Stimulated activated naive CD8-positive, alpha-beta T cell treated with anti-CD3 and anti-CD28 coated beads, Interleukin-15, Interleukin-2, amounts not matched to agents 100 U/mL and 50 U/mL, for 24 hours (primary cell): ENCODE measurements around the gene E2F7.

Source experiments
- ATAC-seq: fragments of 150-1000 bp; cut with Tn5 transposase; one replicate; pipeline ENCODE4 v1.10.0; 2021
- DNase-seq: peaks from one replicate; pipeline ENCODE4 v3.0.0; 2021

The E2F7 gene

DNA sequence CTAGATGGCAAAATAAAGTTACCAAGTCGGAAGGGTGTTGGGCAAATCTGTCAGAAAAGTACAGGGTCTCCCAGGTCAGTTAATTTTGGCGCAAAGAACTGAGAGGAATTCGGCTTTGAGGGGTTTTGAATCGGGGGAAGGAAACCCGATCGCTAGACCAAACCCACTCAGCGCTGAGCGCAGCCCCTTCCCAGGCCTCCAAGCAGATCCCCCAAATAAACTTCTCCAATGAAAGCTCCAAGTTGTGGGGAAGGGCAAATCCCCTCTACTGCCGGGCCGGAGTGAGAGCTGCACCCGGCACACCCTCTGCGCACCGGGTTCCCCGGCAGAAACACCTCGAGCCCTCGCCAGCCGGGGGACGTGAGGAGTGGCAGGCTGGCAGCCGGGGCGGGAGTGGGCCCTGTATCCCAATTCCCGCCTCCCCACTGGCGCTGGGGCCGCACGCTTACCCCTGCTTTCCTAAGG is 441 bp downstream of the E2F7 start:
- DNase-seq, result peak; percentile 41
- ATAC-seq, result peak; percentile 33

GRCh38 chr12:77062846-77063461 is 2.4 kb downstream of the E2F7 start:
- DNase-seq, result no peak
- no peak for ATAC-seq

GRCh38 chr12:77062396-77062795 is 3.0 kb downstream of the E2F7 start:
- no peak for DNase-seq
- ATAC-seq, result no peak

GRCh38 chr12:77060883-77061240 is 4.5 kb downstream of the E2F7 start:
- ATAC-seq (no peak), DNase-seq (no peak)

GRCh38 chr12:77060136-77060882 is 5.1 kb downstream of the E2F7 start:
- no peak for DNase-seq
- ATAC-seq, result peak; percentile 4

DNA sequence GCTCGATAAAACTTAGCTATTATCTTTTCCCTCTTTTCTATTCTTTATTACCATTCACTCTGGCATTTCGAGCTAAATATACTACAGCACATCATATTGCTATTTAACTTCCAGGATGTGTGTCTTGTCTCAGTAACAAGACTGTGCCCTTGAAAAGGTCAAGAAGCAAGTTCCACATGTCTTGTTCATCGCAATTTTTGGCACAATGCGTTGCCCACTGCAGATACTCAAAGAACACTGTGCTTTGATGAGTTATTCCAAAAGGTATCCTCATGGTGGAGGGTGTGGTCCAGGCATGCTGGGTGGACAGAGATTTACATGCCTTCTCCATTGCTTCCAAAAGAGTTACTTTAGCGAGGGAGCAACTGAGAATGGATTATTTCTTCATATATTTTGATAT is 6.6 kb downstream of the E2F7 start:
- ATAC-seq, result no peak

DNA sequence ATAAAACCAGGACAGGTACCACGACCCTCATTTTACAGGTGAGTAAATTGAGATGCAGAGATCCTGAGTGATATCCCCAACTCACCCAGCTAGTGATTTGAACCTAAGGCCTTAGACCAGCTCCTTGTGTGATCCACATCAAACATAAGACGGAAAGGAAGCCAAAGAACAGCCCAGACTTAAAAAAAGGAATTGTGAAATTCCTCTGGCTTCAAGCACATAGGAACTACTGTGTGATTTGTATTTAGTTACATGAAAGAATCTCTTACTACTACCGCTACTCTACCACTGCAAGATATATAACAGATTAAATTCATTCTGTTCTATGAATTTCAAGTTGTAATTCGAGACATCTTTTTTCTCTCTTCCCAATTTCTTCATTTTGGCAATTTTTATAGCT is 10.5 kb downstream of the E2F7 start:
- DNase-seq (no peak), ATAC-seq (no peak)

More for the DNA sequence above, 6.6 kb downstream of the E2F7 start:
- DNase-seq, result no peak

GRCh38 chr12:77053259-77053658 is 12.1 kb downstream of the E2F7 start:
- ATAC-seq, result no peak
- no peak for DNase-seq

GRCh38 chr12:77049767-77050353 is 15.5 kb downstream of the E2F7 start:
- DNase-seq (no peak), ATAC-seq (peak; percentile 81)

- no peak for DNase-seq
- no peak for ATAC-seq
Observed at GRCh38 chr12:77047341-77048109, 17.8 kb downstream of the E2F7 start.

GRCh38 chr12:77046468-77046867 is 18.9 kb downstream of the E2F7 start:
- no peak for DNase-seq
- no peak for ATAC-seq

DNA sequence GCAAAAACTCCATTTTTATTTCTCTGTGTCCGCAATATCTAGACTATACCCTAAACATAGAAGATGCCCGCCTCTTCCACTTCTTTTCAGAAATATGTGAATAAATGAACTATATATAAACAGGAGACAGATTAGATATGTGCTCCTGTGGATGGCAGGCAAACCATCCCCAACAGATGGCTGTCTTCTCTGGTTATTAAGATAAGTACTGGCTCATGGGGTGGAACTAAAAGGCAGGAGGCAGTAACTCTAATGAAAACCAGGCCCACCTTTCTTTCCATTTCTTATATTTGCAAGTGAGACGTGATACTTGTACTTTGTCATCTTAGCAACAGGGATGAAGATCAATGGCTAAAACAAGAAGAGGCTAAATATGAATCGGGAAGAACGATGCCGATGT is 20.2 kb downstream of the E2F7 start:
- DNase-seq (no peak), ATAC-seq (no peak)

DNA sequence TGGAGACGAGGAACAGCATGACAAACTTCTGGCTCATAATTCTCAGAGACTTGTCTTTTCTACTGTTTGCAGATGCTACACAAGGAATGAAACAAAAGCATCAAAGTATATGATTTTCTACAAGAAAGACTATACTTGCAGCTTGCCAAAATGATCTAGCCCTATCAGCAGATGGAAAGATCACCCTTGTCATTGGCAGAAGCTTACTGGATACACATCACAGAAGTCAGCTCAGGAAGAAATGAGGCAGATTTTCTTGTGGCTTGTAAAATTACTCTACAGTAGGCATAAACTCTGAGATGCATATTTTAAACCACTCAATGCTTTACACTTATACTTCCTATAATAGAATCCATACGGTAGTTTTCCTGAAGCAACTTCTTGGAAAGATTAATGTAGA is 20.6 kb downstream of the E2F7 start:
- DNase-seq (no peak), ATAC-seq (no peak)

DNA sequence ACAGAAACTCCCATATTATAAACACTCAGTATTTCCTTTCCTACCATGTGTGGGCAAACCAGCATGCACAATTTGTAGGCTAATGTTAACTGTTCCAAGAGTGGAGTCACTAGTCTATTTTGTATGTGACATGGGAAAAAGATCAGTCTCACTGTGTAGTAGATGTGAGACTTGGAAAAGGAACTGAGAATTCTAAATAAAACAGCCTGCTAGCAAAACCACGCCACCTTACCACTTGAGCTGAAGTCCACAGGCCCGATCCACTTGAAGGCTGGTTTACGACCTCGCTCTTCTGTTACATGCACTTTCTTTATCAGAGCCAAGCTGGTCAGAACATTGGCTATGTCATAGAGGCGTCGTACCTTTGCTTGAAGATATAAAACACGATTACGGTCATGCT is 22.5 kb downstream of the E2F7 start:
- DNase-seq, result no peak
- ATAC-seq, result no peak

DNA sequence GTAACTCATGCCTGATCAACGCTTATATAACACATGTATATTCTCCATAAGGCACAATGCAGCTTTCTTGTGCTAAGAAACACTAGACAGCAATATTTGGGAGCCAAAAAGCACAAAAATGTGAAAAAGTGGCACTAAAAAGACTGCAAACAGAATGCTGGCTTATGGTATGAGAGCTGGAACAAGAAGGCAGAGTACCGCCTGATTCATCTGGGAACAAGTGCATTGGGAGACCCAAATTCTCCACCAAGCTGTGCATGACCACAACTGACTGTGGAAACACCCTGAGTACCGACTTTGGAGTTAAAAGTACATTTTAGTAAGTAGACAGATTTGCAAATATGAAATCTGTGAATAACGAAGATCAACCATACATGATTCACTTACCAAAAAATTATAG is 25.1 kb downstream of the E2F7 start:
- DNase-seq (no peak), ATAC-seq (no peak)

GRCh38 chr12:77035226-77035625 is 30.1 kb downstream of the E2F7 start:
- DNase-seq, result no peak
- ATAC-seq, result no peak

GRCh38 chr12:77033658-77034536 is 31.5 kb downstream of the E2F7 start:
- no peak for ATAC-seq
- DNase-seq, result no peak

GRCh38 chr12:77032406-77032805 is 33.0 kb downstream of the E2F7 start:
- DNase-seq (no peak), ATAC-seq (peak; percentile 66)

DNA sequence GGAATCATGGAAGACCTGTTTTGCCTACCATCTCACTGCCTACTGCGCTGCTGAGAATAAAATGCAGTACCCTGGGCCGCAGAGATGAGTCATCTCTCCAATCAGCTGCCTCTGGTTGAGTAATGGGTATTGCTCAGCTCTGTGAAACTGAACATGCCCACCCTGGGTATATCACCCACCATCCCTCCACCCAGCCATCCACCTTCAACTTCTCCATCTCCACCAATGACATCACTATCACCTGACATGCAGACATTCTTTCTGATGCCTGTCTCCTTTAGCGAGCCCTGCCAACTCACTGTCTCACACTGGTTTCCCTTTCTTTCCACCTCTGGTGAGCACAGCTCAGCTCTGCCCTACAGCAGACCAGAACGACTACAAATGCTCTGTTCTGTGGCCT is 33.6 kb downstream of the E2F7 start:
- DNase-seq (no peak), ATAC-seq (peak; percentile 36)

DNA sequence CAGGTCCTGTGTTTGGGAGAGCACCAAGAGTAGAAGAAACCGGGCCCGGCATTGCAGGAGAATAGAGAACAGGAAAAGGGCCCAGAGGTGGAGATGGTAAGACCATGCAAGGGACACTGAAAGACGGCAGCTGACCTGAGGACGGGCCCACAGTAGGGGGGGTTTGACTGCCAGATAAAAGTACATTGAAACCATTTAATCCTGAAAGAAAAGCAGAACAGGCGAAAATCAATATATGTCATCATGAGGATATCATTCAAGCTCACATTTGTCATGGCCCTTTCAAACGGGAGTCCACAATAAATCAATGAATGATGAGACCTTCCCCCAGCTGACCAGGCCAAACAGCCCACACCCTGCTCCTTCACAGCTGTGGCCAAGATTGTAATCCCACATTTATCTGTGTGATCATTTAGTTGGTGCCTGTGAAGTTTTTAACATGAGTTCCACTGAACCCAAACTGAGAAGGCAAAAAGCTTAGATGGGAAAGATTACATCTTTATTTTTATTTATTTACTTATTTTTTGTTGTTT is 39.5 kb downstream of the E2F7 start:
- DNase-seq (no peak), ATAC-seq (no peak)

DNA sequence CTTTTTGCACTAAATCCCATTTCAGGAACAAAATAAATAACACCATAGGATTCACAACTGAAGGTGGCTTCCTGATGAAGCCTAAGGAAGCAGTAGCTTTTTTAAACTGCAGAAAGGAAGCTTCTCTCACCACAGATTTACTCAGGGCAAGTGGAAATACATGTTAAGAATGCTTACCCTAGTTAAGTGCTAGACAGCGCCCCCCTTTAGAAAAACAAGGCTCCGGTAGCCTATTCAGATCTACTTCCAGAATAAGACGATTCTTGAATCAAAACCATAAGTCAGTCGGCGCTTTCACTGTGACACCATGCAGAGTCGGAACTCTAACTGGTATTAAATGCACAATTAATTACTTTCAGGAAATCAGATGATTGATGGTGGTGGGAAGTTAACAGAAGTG is 41.9 kb downstream of the E2F7 start:
- ATAC-seq (no peak), DNase-seq (no peak)

- DNase-seq (no peak), ATAC-seq (no peak)
Observed at GRCh38 chr12:77019920-77020319, 45.4 kb downstream of the E2F7 start.
